ENCODE results near the gene SLC25A11.

The SLC25A11 gene

GRCh38 chr17:4939796-4940554 lies at the start of gene SLC25A11, which contains the start of gene RNF167:
Gene SLC25A11 (minus strand): TSS chr17:4940046. CDS start chr17:4939910, 136 bp downstream.
Gene RNF167 (plus strand): TSS chr17:4940268. CDS start chr17:4940910, 642 bp downstream.
- peak; percentile 97 for DNase-seq (ENCODE audit: extremely low spot score)
- ChIA-PET CTCF (interaction anchor here (1.0 to 2.3 kb wide), 6 partner anchors 14 to 123 kb away, joined by 3 to 12 read pairs (median 3); no protein-coding TSS in a partner anchor), POLR2A (interaction anchor here (0.5 to 1.8 kb wide), 13 partner anchors 9 to 286 kb away, joined by 3 to 25 read pairs (median 5); partner anchors contain the start of genes C17orf107, PFN1 and SPAG7)
- TF ChIP-seq CTCF (IDR thresholded peaks at IDR 0.05; ENCODE audit: control extremely low read depth, extremely low read depth, low read depth, missing control alignments): no peak

- CTCF ChIA-PET: interaction anchor here (0.6 to 4.6 kb wide), 16 partner anchors 8 to 79 kb away, joined by 3 to 22 read pairs (median 6); partner anchors contain the start of genes ENO3, INCA1, KIF1C and SPAG7
- TF ChIP-seq CTCF (IDR thresholded peaks at IDR 0.05; ENCODE audit: control extremely low read depth, extremely low read depth, low read depth, missing control alignments): no peak
- POLR2A ChIA-PET: interaction anchor here (0.6 to 0.9 kb wide), 2 partner anchors 10 to 12 kb away, joined by 3 read pairs; partner anchors contain the start of genes INCA1 and KIF1C
- no peak for DNase-seq (ENCODE audit: extremely low spot score)
Observed at GRCh38 chr17:4987767-4988567, 48.1 kb upstream of the SLC25A11 start.

GRCh38 chr17:4986951-4987766 lies 47.3 kb upstream of the SLC25A11 start, which contains the start of gene CAMTA2:
Gene CAMTA2 (minus strand): TSS chr17:4987675. CDS start chr17:4986222, 1,453 bp downstream.
- peak; percentile 90 for DNase-seq (ENCODE audit: extremely low spot score)
- peak; percentile 80 for TF ChIP-seq CTCF (IDR thresholded peaks at IDR 0.05; ENCODE audit: control extremely low read depth, extremely low read depth, low read depth, missing control alignments)
- ChIA-PET POLR2A (interaction anchor here (0.9 kb wide), 1 partner anchor 11 kb away, joined by 3 read pairs; the partner anchor contains the start of genes INCA1 and KIF1C), CTCF (interaction anchor here (0.6 to 3.0 kb wide), 17 partner anchors 10 to 78 kb away, joined by 3 to 17 read pairs (median 4); partner anchors contain the start of genes ENO3, INCA1, KIF1C and SPAG7)

GRCh38 chr17:4986403-4986802 lies 46.6 kb upstream of the SLC25A11 start:
- ChIA-PET CTCF (interaction anchor here (0.8 to 3.0 kb wide), 11 partner anchors 11 to 77 kb away, joined by 3 to 12 read pairs (median 4); partner anchors contain the start of genes ENO3, INCA1 and KIF1C), POLR2A (no interaction called here)
- no peak for TF ChIP-seq CTCF (IDR thresholded peaks at IDR 0.05; ENCODE audit: control extremely low read depth, extremely low read depth, low read depth, missing control alignments)
- no peak for DNase-seq (ENCODE audit: extremely low spot score)

- no peak for TF ChIP-seq CTCF (IDR thresholded peaks at IDR 0.05; ENCODE audit: control extremely low read depth, extremely low read depth, low read depth, missing control alignments)
- CTCF ChIA-PET: interaction anchor here (1.7 kb wide), 1 partner anchor 12 kb away, joined by 6 read pairs; no protein-coding TSS in a partner anchor
- no peak for DNase-seq (ENCODE audit: extremely low spot score)
- POLR2A ChIA-PET: no interaction called here
Observed at GRCh38 chr17:4982305-4982704, 42.5 kb upstream of the SLC25A11 start.
